ENCODE data around the gene MYPN. TPM values are rescaled to one million over a fixed set of nuclear protein-coding genes. Genes with fewer than 3 reads are reported as not detected.

The MYPN gene
- total and polyA plus RNA-seq, 2 donors (not counting 1 experiment from before 2014, with no cell fraction given): not detected

DNA sequence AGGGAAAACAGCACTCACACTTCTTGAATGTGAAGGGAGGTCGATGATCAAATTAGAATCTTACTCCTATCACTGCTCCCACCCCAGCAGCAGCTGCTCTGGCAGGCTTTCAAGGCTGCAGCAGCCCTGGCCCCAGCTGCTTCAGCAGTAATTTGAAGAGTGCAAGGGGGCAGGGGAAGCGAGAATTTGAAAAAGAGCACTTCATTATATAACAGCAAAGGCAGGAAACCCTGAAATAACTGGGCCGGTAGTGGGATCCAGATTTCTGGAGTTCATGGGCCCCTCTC, 44.9 kb downstream of the MYPN start:
- WGBS (ENCODE audit: insufficient coverage): 0% methylated on average over 1 of the region's 3 CpGs
- H3K4me1 Mint-ChIP-seq: no peaks in the 10 kb centered on the region
- no peaks in the 10 kb centered on the region for H3K9me3 Mint-ChIP-seq (ENCODE audit: insufficient read depth)
- Histone ChIP-seq H3K27ac (ENCODE audit: low read length in 2 of 2) (no peak overlapping the region), H3K79me2 (ENCODE audit: control insufficient read depth, insufficient read depth, low read length) (no peaks in the 10 kb centered on the region), H3K4me2 (replicated peaks; ENCODE audit: low read depth, low read length, poor library complexity, severe bottlenecking) (no peak overlapping the region), H4K20me1 (ENCODE audit: control insufficient read depth, insufficient read depth, low read length, poor library complexity, severe bottlenecking) (no peaks in the 10 kb centered on the region), H3K36me3 (replicated peaks in 1 of 2; ENCODE audit: control extremely low read depth in 1 of 2, control insufficient read depth in 1 of 2, extremely low read depth in 1 of 2, insufficient read depth in 2 of 2, low read length in 1 of 2) (no peaks in the 10 kb centered on the region), H3K27me3 (replicated peaks in 1 of 4; ENCODE audit: control extremely low read depth in 1 of 4, control insufficient read depth in 3 of 4, insufficient read depth in 4 of 4, low read length in 3 of 4) (no peaks in the 10 kb centered on the region), H3K4me1 (ENCODE audit: control insufficient read depth in 2 of 2, insufficient read depth in 2 of 2, low read length in 2 of 2) (no peaks in the 10 kb centered on the region), H2AFZ (ENCODE audit: insufficient read depth, low read depth, low read length, poor library complexity, severe bottlenecking) (no peak overlapping the region), H3K9ac (ENCODE audit: low read length) (no peak overlapping the region), H3K4me3 (ENCODE audit: control extremely low read depth in 1 of 5, extremely low read depth in 1 of 5, insufficient read depth in 1 of 5, low read depth in 2 of 5, low read length in 4 of 5) (no peak overlapping the region), H3K9me3 (ENCODE audit: control extremely low read depth in 1 of 3, control insufficient read depth in 2 of 3, insufficient read depth in 1 of 3, low read length in 2 of 3) (no peaks in the 10 kb centered on the region)
- H3K27me3 Mint-ChIP-seq: peaks cover 5% of the 10 kb centered on the region
- no peak overlapping the region for H3K4me3 Mint-ChIP-seq
- ChIA-PET CTCF (interaction anchor here (1.2 to 9.7 kb wide), 4 partner anchors 297 to 366 kb away, joined by 4 to 192 read pairs (median 42); no protein-coding TSS in a partner anchor), POLR2A (no interaction called here)
- ATAC-seq (ENCODE audit: low read depth) (no peak), DNase-seq (no peak)
- TF ChIP-seq CTCF (IDR thresholded peaks at IDR 0.05): no peak
- no peak for TF ChIP-seq EZH2 (IDR thresholded peaks at IDR 0.05; ENCODE audit: borderline replicate concordance, insufficient read depth, low read depth, low read length, poor library complexity, severe bottlenecking)
- intact Hi-C loops (cut with micrococcal nuclease): loop anchor here (10.0 kb wide), 1 partner anchor 139 kb away; no protein-coding TSS in a partner anchor
- no peak overlapping the region for H3K27ac Mint-ChIP-seq

GRCh38 chr10:68155615-68156210, 46.4 kb downstream of the MYPN start:
- Histone ChIP-seq H3K9ac (ENCODE audit: low read length) (no peak overlapping the region), H4K20me1 (ENCODE audit: control insufficient read depth, insufficient read depth, low read length, poor library complexity, severe bottlenecking) (no peaks in the 10 kb centered on the region), H3K27ac (ENCODE audit: low read length in 2 of 2) (no peak overlapping the region), H3K4me1 (ENCODE audit: control insufficient read depth in 2 of 2, insufficient read depth in 2 of 2, low read length in 2 of 2) (no peaks in the 10 kb centered on the region), H3K4me2 (replicated peaks; ENCODE audit: low read depth, low read length, poor library complexity, severe bottlenecking) (no peak overlapping the region), H3K79me2 (ENCODE audit: control insufficient read depth, insufficient read depth, low read length) (no peaks in the 10 kb centered on the region), H3K4me3 (ENCODE audit: control extremely low read depth in 1 of 5, extremely low read depth in 1 of 5, insufficient read depth in 1 of 5, low read depth in 2 of 5, low read length in 4 of 5) (no peak overlapping the region), H2AFZ (ENCODE audit: insufficient read depth, low read depth, low read length, poor library complexity, severe bottlenecking) (no peak overlapping the region), H3K27me3 (replicated peaks in 1 of 4; ENCODE audit: control extremely low read depth in 1 of 4, control insufficient read depth in 3 of 4, insufficient read depth in 4 of 4, low read length in 3 of 4) (no peaks in the 10 kb centered on the region), H3K9me3 (ENCODE audit: control extremely low read depth in 1 of 3, control insufficient read depth in 2 of 3, insufficient read depth in 1 of 3, low read length in 2 of 3) (no peaks in the 10 kb centered on the region), H3K36me3 (replicated peaks in 1 of 2; ENCODE audit: control extremely low read depth in 1 of 2, control insufficient read depth in 1 of 2, extremely low read depth in 1 of 2, insufficient read depth in 2 of 2, low read length in 1 of 2) (no peaks in the 10 kb centered on the region)
- Mint-ChIP-seq H3K4me1 (no peaks in the 10 kb centered on the region), H3K4me3 (no peak overlapping the region), H3K9me3 (ENCODE audit: insufficient read depth) (no peaks in the 10 kb centered on the region), H3K27me3 (peaks cover 5% of the 10 kb centered on the region), H3K27ac (no peak overlapping the region)
- CTCF ChIA-PET: interaction anchor here (0.6 to 9.7 kb wide), 28 partner anchors 8 to 1948 kb away, joined by 3 to 192 read pairs (median 4); partner anchors contain the start of gene MYPN
- intact Hi-C loops (cut with micrococcal nuclease): loop anchor here (1.0 to 10.0 kb wide), 3 partner anchors 141 to 367 kb away; no protein-coding TSS in a partner anchor
- no peak for DNase-seq
- no CpG with 5 or more reads among the region's 2 CpGs for WGBS (ENCODE audit: insufficient coverage)
- POLR2A ChIA-PET: interaction anchor here (0.6 kb wide), 1 partner anchor 305 kb away, joined by 3 read pairs; no protein-coding TSS in a partner anchor
- TF ChIP-seq EZH2 (IDR thresholded peaks at IDR 0.05; ENCODE audit: borderline replicate concordance, insufficient read depth, low read depth, low read length, poor library complexity, severe bottlenecking) (no peak), CTCF (IDR thresholded peaks at IDR 0.05) (no peak)
- ATAC-seq (ENCODE audit: low read depth): no peak

Measured in B cell (primary cell).